ENCODE measurements around the gene GMDS. TPM values are rescaled to one million over a fixed set of nuclear protein-coding genes. Genes with fewer than 3 reads are reported as not detected.

GMDS gene
- total RNA-seq, 1 donor from 2014 or later: 27.0 TPM

- Histone ChIP-seq H3K27me3 (ENCODE audit: control insufficient read depth, insufficient read depth, low read length) (no peaks in the 10 kb centered on the region), H3K4me3 (ENCODE audit: low read depth, low read length) (no peak overlapping the region), H3K36me3 (ENCODE audit: control insufficient read depth, insufficient read depth, low read length) (no peaks in the 10 kb centered on the region)
- DNase-seq (ENCODE audit: low read depth): no peak
- no peak for TF ChIP-seq CTCF (IDR thresholded peaks at IDR 0.05; ENCODE audit: insufficient read depth, low read length, poor library complexity, severe bottlenecking)
Measured at GRCh38 chr6:1884313-1884712, 361.1 kb downstream of the GMDS start.

GRCh38 chr6:1878330-1878729, 367.1 kb downstream of the GMDS start:
- no peaks in the 10 kb centered on the region for H3K27me3 ChIP-seq (ENCODE audit: control insufficient read depth, insufficient read depth, low read length)
- DNase-seq (ENCODE audit: low read depth): no peak
- TF ChIP-seq CTCF (IDR thresholded peaks at IDR 0.05; ENCODE audit: insufficient read depth, low read length, poor library complexity, severe bottlenecking): no peak
- no peaks in the 10 kb centered on the region for H3K36me3 ChIP-seq (ENCODE audit: control insufficient read depth, insufficient read depth, low read length)
- H3K4me3 ChIP-seq (ENCODE audit: low read depth, low read length): no peak overlapping the region

DNA sequence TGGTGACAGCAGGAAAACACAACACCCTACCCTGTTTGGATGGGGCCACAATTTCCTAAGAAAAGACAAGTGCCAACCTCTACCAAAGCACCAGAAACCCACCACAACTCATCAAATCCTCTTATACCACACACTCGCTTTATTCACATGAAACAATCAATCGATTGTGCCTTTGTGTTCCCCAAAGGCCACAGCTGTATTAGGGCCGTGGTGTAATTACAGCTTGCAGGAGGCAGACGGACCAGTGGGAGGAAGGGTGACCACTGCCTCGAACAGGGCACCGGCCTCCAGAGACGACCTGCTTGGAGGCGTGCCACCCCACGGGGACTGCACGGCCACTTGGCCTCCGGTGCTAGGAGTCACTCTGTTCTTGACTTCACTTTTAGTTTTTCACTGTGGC, 371.6 kb downstream of the GMDS start:
- no peaks in the 10 kb centered on the region for H3K27me3 ChIP-seq (ENCODE audit: control insufficient read depth, insufficient read depth, low read length)
- no peaks in the 10 kb centered on the region for H3K36me3 ChIP-seq (ENCODE audit: control insufficient read depth, insufficient read depth, low read length)
- no peak for DNase-seq (ENCODE audit: low read depth)
- no peak overlapping the region for H3K4me3 ChIP-seq (ENCODE audit: low read depth, low read length)
- TF ChIP-seq CTCF (IDR thresholded peaks at IDR 0.05; ENCODE audit: insufficient read depth, low read length, poor library complexity, severe bottlenecking): no peak

DNA sequence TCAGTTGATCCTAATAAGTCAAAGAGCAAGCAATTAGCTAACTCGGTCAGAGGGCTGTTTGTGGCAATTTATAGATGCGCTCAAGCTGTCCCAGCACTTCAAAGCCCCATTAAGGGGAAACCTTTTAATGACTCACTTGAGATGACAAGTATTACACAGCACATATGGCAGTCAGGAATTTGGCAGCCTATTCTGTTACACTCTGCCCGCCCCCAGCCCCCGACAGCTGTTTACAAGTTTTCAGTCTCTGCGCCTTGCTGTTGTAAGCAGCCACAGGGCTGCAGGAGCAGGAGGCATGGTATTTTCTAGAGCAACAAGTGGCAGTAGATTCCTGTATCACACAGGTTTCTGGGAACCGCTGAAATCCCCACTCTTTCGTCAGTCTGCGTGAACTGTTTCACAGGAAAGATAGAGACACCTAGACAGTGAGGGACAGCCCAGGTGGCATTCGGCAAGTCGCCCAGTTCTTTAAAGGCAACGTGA, 372.7 kb downstream of the GMDS start:
- DNase-seq (ENCODE audit: low read depth): no peak
- Histone ChIP-seq H3K27me3 (ENCODE audit: control insufficient read depth, insufficient read depth, low read length) (no peaks in the 10 kb centered on the region), H3K36me3 (ENCODE audit: control insufficient read depth, insufficient read depth, low read length) (no peaks in the 10 kb centered on the region), H3K4me3 (ENCODE audit: low read depth, low read length) (no peak overlapping the region)
- TF ChIP-seq CTCF (IDR thresholded peaks at IDR 0.05; ENCODE audit: insufficient read depth, low read length, poor library complexity, severe bottlenecking): no peak

- no peaks in the 10 kb centered on the region for H3K27me3 ChIP-seq (ENCODE audit: control insufficient read depth, insufficient read depth, low read length)
- H3K4me3 ChIP-seq (ENCODE audit: low read depth, low read length): no peak overlapping the region
- no peaks in the 10 kb centered on the region for H3K36me3 ChIP-seq (ENCODE audit: control insufficient read depth, insufficient read depth, low read length)
- TF ChIP-seq CTCF (IDR thresholded peaks at IDR 0.05; ENCODE audit: insufficient read depth, low read length, poor library complexity, severe bottlenecking): no peak
- DNase-seq (ENCODE audit: low read depth): no peak
Measured at GRCh38 chr6:1871724-1872315, 373.6 kb downstream of the GMDS start.

DNA sequence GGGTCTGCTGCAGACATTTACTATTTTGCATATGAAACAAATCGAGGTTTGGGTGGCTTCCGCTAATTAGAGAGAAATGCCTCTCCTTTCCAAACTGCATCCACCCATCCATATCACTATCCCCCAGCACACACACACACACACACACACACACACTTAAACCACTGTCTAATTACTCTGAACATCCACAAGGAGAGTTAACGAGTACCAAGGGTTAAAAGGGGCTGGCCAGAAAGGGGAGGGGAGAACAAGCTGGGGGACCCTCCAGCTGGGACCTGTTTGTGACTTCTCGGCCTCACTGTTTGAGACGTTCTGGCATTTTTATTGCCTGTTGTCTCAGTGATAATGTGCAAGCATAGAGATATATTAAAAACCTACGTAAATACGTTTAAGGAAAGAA, 374.5 kb downstream of the GMDS start:
- no peaks in the 10 kb centered on the region for H3K27me3 ChIP-seq (ENCODE audit: control insufficient read depth, insufficient read depth, low read length)
- DNase-seq (ENCODE audit: low read depth): no peak
- no peak overlapping the region for H3K4me3 ChIP-seq (ENCODE audit: low read depth, low read length)
- no peak for TF ChIP-seq CTCF (IDR thresholded peaks at IDR 0.05; ENCODE audit: insufficient read depth, low read length, poor library complexity, severe bottlenecking)
- no peaks in the 10 kb centered on the region for H3K36me3 ChIP-seq (ENCODE audit: control insufficient read depth, insufficient read depth, low read length)

Measured in kidney epithelial cell (primary cell).